ENCODE measurements around the gene STX8. TPM values are rescaled to one million over a fixed set of nuclear protein-coding genes. Genes with fewer than 3 reads are reported as not detected.

Gene STX8
- total and polyA plus RNA-seq, 4 donors = 14.7 to 39.5 (median 28.7) TPM

DNA sequence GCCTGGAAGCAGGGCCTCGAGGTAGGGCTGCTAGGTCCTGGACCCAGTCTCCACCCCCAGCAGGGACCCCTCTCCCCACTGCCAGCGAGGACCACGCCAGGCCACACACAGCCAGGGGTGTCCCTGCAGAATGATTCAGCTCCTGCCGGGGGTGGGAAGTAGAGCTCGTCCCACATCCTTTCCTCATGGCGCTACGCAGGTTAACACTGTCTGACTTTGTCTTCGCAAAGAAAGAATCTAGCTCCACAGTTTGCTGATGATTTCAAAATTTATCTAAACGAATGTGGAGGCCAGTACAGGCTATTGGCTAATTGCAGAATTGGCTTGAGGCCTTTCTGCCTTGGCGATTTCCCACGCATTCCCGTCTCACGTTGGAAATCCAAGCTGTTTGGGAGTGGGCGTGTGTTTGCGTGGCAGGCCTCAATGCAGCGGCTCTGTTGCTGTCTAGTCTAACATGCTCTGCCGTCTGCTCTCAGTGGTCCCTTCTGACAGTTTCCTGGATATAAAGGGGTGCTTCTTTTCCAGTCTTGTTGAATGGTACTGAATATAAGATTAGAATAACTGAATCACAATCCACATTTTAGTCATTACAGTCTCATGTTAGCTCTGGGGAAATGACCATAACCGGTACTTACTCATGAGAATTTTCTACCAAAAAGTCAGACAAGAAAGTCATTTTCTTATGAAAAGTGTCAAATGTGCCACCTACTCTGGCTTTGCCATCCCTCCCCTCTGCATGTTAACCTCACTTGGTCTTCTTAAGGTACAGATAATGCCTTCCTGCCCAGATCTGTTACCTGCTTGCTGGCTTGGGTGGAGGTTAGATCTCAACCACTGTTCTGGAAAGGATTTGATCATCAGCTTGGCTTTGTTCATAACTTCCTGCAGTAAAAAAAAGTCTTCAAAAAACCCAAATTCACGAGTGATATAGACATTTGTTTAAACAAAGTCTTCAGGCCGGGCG, 301.9 kb downstream of the STX8 start:
- H3K27ac ChIP-seq (ENCODE audit: low read depth in 1 of 2, low read length in 2 of 2) = no peak overlapping the region
- DNase-seq (ENCODE audit: low spot score) = no peak
- no peak overlapping the region for H3K4me3 ChIP-seq (ENCODE audit: low read depth in 1 of 3, low read length in 3 of 3)
- no peak overlapping the region for H3K9ac ChIP-seq (ENCODE audit: low read depth in 1 of 2, low read length in 2 of 2)
- no peaks in the 10 kb centered on the region for H3K27me3 ChIP-seq (ENCODE audit: control insufficient read depth in 4 of 4, insufficient read depth in 4 of 4, low read length in 3 of 4)
- WGBS = 72% methylated on average over 21 of the region's 21 CpGs
- no peak for TF ChIP-seq RXRA (IDR thresholded peaks at IDR 0.05)
- TF ChIP-seq GABPA (IDR thresholded peaks at IDR 0.05 in 1 of 2, conservative IDR thresholded peaks at IDR 0.05 in 1 of 2) = no peak
- TF ChIP-seq, protein P1, sequence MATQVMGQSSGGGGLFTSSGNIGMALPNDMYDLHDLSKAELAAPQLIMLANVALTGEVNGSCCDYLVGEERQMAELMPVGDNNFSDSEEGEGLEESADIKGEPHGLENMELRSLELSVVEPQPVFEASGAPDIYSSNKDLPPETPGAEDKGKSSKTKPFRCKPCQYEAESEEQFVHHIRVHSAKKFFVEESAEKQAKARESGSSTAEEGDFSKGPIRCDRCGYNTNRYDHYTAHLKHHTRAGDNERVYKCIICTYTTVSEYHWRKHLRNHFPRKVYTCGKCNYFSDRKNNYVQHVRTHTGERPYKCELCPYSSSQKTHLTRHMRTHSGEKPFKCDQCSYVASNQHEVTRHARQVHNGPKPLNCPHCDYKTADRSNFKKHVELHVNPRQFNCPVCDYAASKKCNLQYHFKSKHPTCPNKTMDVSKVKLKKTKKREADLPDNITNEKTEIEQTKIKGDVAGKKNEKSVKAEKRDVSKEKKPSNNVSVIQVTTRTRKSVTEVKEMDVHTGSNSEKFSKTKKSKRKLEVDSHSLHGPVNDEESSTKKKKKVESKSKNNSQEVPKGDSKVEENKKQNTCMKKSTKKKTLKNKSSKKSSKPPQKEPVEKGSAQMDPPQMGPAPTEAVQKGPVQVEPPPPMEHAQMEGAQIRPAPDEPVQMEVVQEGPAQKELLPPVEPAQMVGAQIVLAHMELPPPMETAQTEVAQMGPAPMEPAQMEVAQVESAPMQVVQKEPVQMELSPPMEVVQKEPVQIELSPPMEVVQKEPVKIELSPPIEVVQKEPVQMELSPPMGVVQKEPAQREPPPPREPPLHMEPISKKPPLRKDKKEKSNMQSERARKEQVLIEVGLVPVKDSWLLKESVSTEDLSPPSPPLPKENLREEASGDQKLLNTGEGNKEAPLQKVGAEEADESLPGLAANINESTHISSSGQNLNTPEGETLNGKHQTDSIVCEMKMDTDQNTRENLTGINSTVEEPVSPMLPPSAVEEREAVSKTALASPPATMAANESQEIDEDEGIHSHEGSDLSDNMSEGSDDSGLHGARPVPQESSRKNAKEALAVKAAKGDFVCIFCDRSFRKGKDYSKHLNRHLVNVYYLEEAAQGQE (IDR thresholded peaks at IDR 0.05) = no peak
- TF ChIP-seq TAF1 (conservative IDR thresholded peaks at IDR 0.05) = no peak
- no peaks in the 10 kb centered on the region for H3K4me1 ChIP-seq (ENCODE audit: control insufficient read depth in 4 of 4, insufficient read depth in 4 of 4, low read length in 3 of 4)
- no peaks in the 10 kb centered on the region for H3K36me3 ChIP-seq (ENCODE audit: control insufficient read depth in 4 of 4, insufficient read depth in 3 of 4, low read depth in 1 of 4, low read length in 3 of 4)
- no peaks in the 10 kb centered on the region for H3K9me3 ChIP-seq (ENCODE audit: control insufficient read depth in 4 of 4, low read length in 3 of 4)

DNA sequence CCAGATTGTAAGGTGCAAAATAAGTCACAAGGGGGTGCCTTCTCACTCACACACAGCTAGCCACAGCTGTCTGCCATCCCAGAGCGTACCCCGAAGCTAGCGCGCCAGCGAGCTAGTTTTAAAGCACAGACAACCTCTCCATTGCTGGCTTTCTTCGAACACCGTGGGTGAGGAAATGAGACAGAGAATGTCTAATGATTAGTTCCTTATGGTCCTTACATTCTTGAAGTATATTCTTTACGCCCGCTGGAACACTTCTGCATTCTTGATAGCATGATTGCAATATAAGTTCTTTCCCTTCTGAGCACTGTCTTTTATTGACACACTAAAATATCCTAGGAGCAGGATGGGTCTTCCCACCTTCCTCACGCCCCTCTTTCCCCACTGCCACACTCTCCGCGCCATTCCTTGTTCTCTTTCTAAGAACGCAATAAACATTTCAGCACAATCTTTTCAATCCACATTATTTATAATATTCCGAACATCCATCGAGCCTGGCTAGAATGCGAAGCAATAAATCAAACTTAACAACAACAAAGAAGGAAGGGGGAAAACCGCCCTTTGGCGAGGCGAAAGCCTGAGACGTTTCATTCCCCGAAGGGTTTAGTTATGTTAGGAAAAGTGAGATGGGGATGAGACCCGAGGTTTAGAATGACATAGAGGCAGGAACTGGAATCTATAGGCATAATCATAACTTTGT, 303.0 kb downstream of the STX8 start:
- no peak overlapping the region for H3K27ac ChIP-seq (ENCODE audit: low read depth in 1 of 2, low read length in 2 of 2)
- no peaks in the 10 kb centered on the region for H3K9me3 ChIP-seq (ENCODE audit: control insufficient read depth in 4 of 4, low read length in 3 of 4)
- H3K9ac ChIP-seq (ENCODE audit: low read depth in 1 of 2, low read length in 2 of 2) = no peak overlapping the region
- H3K4me1 ChIP-seq (ENCODE audit: control insufficient read depth in 4 of 4, insufficient read depth in 4 of 4, low read length in 3 of 4) = no peaks in the 10 kb centered on the region
- TF ChIP-seq FOXA2 (IDR thresholded peaks at IDR 0.05) = no peak
- no peak for TF ChIP-seq SP1 (IDR thresholded peaks at IDR 0.05)
- TF ChIP-seq HNF4G (IDR thresholded peaks at IDR 0.05) = no peak
- TF ChIP-seq, protein P2, sequence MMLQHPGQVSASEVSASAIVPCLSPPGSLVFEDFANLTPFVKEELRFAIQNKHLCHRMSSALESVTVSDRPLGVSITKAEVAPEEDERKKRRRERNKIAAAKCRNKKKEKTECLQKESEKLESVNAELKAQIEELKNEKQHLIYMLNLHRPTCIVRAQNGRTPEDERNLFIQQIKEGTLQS (IDR thresholded peaks at IDR 0.05) = no peak
- no peak for TF ChIP-seq EGR1 (IDR thresholded peaks at IDR 0.05; ENCODE audit: low read depth in 2 of 2)
- TF ChIP-seq, protein P3, sequence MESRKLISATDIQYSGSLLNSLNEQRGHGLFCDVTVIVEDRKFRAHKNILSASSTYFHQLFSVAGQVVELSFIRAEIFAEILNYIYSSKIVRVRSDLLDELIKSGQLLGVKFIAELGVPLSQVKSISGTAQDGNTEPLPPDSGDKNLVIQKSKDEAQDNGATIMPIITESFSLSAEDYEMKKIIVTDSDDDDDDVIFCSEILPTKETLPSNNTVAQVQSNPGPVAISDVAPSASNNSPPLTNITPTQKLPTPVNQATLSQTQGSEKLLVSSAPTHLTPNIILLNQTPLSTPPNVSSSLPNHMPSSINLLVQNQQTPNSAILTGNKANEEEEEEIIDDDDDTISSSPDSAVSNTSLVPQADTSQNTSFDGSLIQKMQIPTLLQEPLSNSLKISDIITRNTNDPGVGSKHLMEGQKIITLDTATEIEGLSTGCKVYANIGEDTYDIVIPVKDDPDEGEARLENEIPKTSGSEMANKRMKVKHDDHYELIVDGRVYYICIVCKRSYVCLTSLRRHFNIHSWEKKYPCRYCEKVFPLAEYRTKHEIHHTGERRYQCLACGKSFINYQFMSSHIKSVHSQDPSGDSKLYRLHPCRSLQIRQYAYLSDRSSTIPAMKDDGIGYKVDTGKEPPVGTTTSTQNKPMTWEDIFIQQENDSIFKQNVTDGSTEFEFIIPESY (IDR thresholded peaks at IDR 0.05) = no peak
- TF ChIP-seq, protein P1 (IDR thresholded peaks at IDR 0.05) = no peak
- TF ChIP-seq RAD21 (IDR thresholded peaks at IDR 0.05) = no peak
- no peak for TF ChIP-seq HNF4A (conservative IDR thresholded peaks at IDR 0.05)
- TF ChIP-seq YY1 (IDR thresholded peaks at IDR 0.05) = no peak
- TF ChIP-seq, protein P4, sequence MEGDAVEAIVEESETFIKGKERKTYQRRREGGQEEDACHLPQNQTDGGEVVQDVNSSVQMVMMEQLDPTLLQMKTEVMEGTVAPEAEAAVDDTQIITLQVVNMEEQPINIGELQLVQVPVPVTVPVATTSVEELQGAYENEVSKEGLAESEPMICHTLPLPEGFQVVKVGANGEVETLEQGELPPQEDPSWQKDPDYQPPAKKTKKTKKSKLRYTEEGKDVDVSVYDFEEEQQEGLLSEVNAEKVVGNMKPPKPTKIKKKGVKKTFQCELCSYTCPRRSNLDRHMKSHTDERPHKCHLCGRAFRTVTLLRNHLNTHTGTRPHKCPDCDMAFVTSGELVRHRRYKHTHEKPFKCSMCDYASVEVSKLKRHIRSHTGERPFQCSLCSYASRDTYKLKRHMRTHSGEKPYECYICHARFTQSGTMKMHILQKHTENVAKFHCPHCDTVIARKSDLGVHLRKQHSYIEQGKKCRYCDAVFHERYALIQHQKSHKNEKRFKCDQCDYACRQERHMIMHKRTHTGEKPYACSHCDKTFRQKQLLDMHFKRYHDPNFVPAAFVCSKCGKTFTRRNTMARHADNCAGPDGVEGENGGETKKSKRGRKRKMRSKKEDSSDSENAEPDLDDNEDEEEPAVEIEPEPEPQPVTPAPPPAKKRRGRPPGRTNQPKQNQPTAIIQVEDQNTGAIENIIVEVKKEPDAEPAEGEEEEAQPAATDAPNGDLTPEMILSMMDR (IDR thresholded peaks at IDR 0.05; ENCODE audit: low read depth, low read length, missing input control) = no peak
- TF ChIP-seq NR2F2 (IDR thresholded peaks at IDR 0.05) = no peak
- TF ChIP-seq RXRA (IDR thresholded peaks at IDR 0.05) = no peak
- TF ChIP-seq JUND (IDR thresholded peaks at IDR 0.05) = no peak
- no peak for TF ChIP-seq TAF1 (conservative IDR thresholded peaks at IDR 0.05)
- no peak for TF ChIP-seq FOXA1 (IDR thresholded peaks at IDR 0.05)
- TF ChIP-seq, protein P5, sequence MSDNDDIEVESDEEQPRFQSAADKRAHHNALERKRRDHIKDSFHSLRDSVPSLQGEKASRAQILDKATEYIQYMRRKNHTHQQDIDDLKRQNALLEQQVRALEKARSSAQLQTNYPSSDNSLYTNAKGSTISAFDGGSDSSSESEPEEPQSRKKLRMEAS (IDR thresholded peaks at IDR 0.05) = no peak
- TF ChIP-seq GABPA (IDR thresholded peaks at IDR 0.05 in 1 of 2, conservative IDR thresholded peaks at IDR 0.05 in 1 of 2) = no peak
- no peak for DNase-seq (ENCODE audit: low spot score)
- no peak overlapping the region for H3K4me3 ChIP-seq (ENCODE audit: low read depth in 1 of 3, low read length in 3 of 3)
- WGBS = 93% methylated on average over 22 of the region's 22 CpGs
- no peaks in the 10 kb centered on the region for H3K36me3 ChIP-seq (ENCODE audit: control insufficient read depth in 4 of 4, insufficient read depth in 3 of 4, low read depth in 1 of 4, low read length in 3 of 4)
- no peaks in the 10 kb centered on the region for H3K27me3 ChIP-seq (ENCODE audit: control insufficient read depth in 4 of 4, insufficient read depth in 4 of 4, low read length in 3 of 4)

All from liver (tissue), 9 donors.